ENCODE measurements around the gene CALN1.

DNA sequence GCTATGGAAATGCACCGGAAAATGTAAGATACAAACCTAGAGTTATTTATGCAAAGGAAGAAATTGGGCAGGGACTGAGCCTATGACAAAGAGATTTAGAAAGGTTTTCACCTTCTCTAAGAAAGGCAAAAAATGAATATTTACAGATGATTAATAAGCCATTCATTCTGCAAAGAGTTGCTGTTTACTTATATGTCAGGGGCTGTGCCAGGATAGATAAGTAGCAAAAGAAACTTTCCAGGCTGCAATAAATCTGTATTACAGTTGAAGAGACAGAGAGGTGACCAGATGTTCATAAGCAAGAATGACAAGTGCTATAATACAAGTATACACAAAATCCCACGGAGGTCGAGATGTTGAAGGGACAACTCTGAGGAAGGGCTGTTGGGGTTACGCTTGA lies 299.6 kb downstream of the CALN1 start:
- TF ChIP-seq, protein P1, sequence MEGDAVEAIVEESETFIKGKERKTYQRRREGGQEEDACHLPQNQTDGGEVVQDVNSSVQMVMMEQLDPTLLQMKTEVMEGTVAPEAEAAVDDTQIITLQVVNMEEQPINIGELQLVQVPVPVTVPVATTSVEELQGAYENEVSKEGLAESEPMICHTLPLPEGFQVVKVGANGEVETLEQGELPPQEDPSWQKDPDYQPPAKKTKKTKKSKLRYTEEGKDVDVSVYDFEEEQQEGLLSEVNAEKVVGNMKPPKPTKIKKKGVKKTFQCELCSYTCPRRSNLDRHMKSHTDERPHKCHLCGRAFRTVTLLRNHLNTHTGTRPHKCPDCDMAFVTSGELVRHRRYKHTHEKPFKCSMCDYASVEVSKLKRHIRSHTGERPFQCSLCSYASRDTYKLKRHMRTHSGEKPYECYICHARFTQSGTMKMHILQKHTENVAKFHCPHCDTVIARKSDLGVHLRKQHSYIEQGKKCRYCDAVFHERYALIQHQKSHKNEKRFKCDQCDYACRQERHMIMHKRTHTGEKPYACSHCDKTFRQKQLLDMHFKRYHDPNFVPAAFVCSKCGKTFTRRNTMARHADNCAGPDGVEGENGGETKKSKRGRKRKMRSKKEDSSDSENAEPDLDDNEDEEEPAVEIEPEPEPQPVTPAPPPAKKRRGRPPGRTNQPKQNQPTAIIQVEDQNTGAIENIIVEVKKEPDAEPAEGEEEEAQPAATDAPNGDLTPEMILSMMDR (IDR thresholded peaks at IDR 0.05), result no peak
- no peak for TF ChIP-seq POLR2A (IDR thresholded peaks at IDR 0.05)
